CD4-positive, alpha-beta T cell (primary cell): ENCODE data around the gene TMC4. TPM values are rescaled to one million over a fixed set of nuclear protein-coding genes. Genes with fewer than 3 reads are reported as not detected.

Source experiments
- ATAC-seq: fragments of 200-7000 bp; cut with Tn5 transposase; one replicate; pipeline ENCODE4 v1.10.0; 2022; ENCODE audit warnings: mild to moderate bottlenecking; ENCODE audit not compliant: poor library complexity
- CTCF ChIA-PET: fragments of 350-600 bp; sonication (Branson Sonifier 250); formaldehyde crosslinking; loops from one replicate; lab custom pipeline; 2021; ENCODE audit warnings: antibody characterized with exemption, inconsistent platforms; lab: Charles Lee
- POLR2A ChIA-PET: fragments of 350-600 bp; sonication (Branson Sonifier 250); formaldehyde crosslinking; loops from one replicate; lab custom pipeline; 2021; ENCODE audit warnings: antibody characterized with exemption, inconsistent platforms; lab: Charles Lee
- DNase-seq, 14 experiments: peaks; one replicate each; pipeline ENCODE4 v3.0.0-alpha.2; 2013 to 2020; ENCODE audit warnings: mixed read lengths in 2 of 14
- H3K27ac ChIP-seq, 2 donors: one replicate each; pipeline versions ENCODE4 v1.5.1 to v1.7.0; 2013; ENCODE audit warnings: low read length in 2 of 2, low read depth in 1 of 2, mild to moderate bottlenecking in 1 of 2
- H3K27me3 ChIP-seq, 2 experiments: 1 replicate in 1 of 2; 2 replicates in 1 of 2; pipeline versions ENCODE4 v1.6.1 to v1.7.0; 2013; ENCODE audit warnings: low read length in 2 of 2, control low read depth in 1 of 2, mild to moderate bottlenecking in 1 of 2, moderate library complexity in 1 of 2; ENCODE audit not compliant: insufficient read depth in 2 of 2, control insufficient read depth in 1 of 2
- H3K36me3 ChIP-seq: one replicate; pipeline ENCODE4 v1.6.1; 2013; ENCODE audit warnings: low read length, control low read depth; ENCODE audit not compliant: insufficient read depth
- H3K4me1 ChIP-seq: one replicate; pipeline ENCODE4 v1.6.1; 2013; ENCODE audit warnings: low read length, control low read depth; ENCODE audit not compliant: insufficient read depth
- H3K4me3 ChIP-seq: one replicate; pipeline ENCODE4 v1.5.1; 2013; ENCODE audit warnings: mild to moderate bottlenecking, low read length, moderate library complexity
- H3K9me3 ChIP-seq, 2 experiments: 1 replicate in 1 of 2; 2 replicates in 1 of 2; pipeline versions ENCODE4 v1.6.1 to v1.7.0; 2013; ENCODE audit warnings: low read length in 2 of 2, mild to moderate bottlenecking in 2 of 2, control low read depth in 1 of 2, moderate library complexity in 1 of 2; ENCODE audit not compliant: control insufficient read depth in 1 of 2, insufficient read depth in 1 of 2
- H3K27ac Mint-ChIP-seq: one replicate; pipeline ENCODE4 v1.8.0; 2020; ENCODE audit warnings: mixed read lengths
- H3K27me3 Mint-ChIP-seq: one replicate; pipeline ENCODE4 v1.8.0; 2021; ENCODE audit warnings: mixed read lengths
- H3K36me3 Mint-ChIP-seq: one replicate; pipeline ENCODE4 v1.8.0; 2021; ENCODE audit warnings: low read depth, mixed read lengths
- H3K4me1 Mint-ChIP-seq: one replicate; pipeline ENCODE4 v1.8.0; 2021; ENCODE audit warnings: low read depth, mixed read lengths
- H3K4me3 Mint-ChIP-seq: one replicate; pipeline ENCODE4 v1.8.0; 2020; ENCODE audit warnings: mild to moderate bottlenecking, mixed read lengths
- H3K9me3 Mint-ChIP-seq: one replicate; pipeline ENCODE4 v1.8.0; 2020; ENCODE audit warnings: mixed read lengths
- intact Hi-C, 2 experiments: fragments of 100-400 bp; cut with DNase I in 1 of 2; cut with micrococcal nuclease in 1 of 2; formaldehyde crosslinking; loops; one replicate each; pipeline versions ENCODE4 v1.15.1 to v1.9.0; 2023 to 2025; cut with DNase I, micrococcal nuclease
- total RNA-seq, 174 experiments: library from RNA in 2 of 174; stranded (reverse) in 2 of 174; gene quantifications; one replicate each; pipeline ENCODE4 v1.2.3 and lab custom pipeline; 2021 to 2026
- TF ChIP-seq, protein P1 (sequence below): fragments of 200-600 bp; IDR thresholded peaks from one replicate; pipeline ENCODE4 v1.8.0; 2022; ENCODE audit warnings: antibody characterized with exemption, mild to moderate bottlenecking

Gene TMC4
- total RNA-seq, 2 experiments from 2014 or later = 0.84 to 1.5 TPM

DNA sequence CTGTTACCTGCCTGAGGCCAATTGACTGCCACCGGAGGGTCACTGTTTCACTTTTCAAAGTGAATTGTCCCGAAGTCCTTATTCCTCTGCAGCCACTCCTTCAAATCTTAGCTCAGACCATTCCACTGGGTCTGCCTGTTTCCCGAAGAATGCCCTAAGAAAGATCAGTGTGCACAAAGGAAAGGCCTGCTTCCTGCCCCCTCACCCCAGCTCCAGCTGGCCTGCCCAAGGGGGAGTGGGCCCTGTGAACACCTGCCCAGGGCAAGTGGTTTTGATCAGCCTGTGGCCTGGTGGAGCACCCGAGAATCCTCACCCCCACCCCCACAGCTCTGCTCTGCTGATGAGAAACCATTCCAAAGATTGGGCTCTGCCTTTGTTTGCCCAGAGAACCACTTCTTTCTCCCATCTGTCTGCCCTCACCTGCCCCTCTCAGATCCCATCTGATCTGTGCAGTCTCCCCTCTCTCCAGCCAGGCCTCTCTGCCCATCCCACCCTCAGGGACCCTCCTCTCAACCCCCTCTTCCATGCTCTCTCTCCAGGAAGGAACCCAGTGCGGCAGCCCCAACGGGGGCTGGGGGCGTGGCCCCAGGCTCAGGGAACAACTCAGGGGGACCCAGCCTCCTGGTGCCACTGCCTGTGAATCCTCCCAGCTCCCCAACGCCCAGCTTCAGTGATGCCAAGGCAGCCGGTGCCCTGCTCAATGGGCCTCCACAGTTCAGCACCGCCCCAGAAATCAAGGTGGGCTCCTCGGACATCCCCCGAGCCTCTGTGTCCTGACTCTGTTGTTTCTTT is 23.7 kb downstream of the TMC4 start:
- no peaks in the 10 kb centered on the region for H3K9me3 Mint-ChIP-seq
- DNase-seq (no peak), ATAC-seq (no peak)
- H3K4me1 Mint-ChIP-seq = peaks cover 15% of the 10 kb centered on the region
- intact Hi-C loops = no loop called here
- H3K9me3 ChIP-seq = no peaks in the 10 kb centered on the region
- H3K27ac ChIP-seq = no peak overlapping the region
- H3K27me3 ChIP-seq = no peaks in the 10 kb centered on the region
- peaks cover 92% of the 10 kb centered on the region for H3K36me3 ChIP-seq
- peaks cover 13% of the 10 kb centered on the region for H3K4me1 ChIP-seq
- H3K27me3 Mint-ChIP-seq = no peaks in the 10 kb centered on the region
- H3K27ac Mint-ChIP-seq = no peak overlapping the region
- H3K4me3 ChIP-seq = no peak overlapping the region
- ChIA-PET POLR2A (interaction anchor here (1.4 to 2.8 kb wide), 2 partner anchors 10 to 12 kb away, joined by 3 to 20 read pairs; partner anchors contain the start of genes CNOT3 and LENG1), CTCF (no interaction called here)
- H3K36me3 Mint-ChIP-seq = peaks cover 91% of the 10 kb centered on the region
- TF ChIP-seq, protein P1, sequence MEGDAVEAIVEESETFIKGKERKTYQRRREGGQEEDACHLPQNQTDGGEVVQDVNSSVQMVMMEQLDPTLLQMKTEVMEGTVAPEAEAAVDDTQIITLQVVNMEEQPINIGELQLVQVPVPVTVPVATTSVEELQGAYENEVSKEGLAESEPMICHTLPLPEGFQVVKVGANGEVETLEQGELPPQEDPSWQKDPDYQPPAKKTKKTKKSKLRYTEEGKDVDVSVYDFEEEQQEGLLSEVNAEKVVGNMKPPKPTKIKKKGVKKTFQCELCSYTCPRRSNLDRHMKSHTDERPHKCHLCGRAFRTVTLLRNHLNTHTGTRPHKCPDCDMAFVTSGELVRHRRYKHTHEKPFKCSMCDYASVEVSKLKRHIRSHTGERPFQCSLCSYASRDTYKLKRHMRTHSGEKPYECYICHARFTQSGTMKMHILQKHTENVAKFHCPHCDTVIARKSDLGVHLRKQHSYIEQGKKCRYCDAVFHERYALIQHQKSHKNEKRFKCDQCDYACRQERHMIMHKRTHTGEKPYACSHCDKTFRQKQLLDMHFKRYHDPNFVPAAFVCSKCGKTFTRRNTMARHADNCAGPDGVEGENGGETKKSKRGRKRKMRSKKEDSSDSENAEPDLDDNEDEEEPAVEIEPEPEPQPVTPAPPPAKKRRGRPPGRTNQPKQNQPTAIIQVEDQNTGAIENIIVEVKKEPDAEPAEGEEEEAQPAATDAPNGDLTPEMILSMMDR = no peak
- no peak overlapping the region for H3K4me3 Mint-ChIP-seq

DNA sequence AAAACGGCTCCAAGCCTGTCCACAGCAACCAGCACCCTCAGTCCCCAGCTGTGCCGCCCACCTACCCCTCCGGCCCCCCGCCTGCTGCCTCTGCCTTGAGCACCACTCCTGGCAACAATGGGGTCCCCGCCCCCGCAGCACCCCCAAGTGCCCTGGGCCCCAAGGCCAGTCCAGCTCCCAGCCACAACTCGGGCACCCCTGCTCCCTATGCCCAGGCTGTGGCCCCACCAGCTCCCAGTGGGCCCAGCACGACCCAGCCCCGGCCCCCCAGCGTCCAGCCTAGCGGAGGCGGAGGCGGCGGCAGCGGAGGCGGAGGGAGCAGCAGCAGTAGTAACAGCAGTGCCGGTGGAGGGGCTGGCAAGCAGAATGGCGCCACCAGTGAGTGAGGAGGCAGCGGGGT is 24.8 kb downstream of the TMC4 start:
- H3K27ac Mint-ChIP-seq = no peak overlapping the region
- no peaks in the 10 kb centered on the region for H3K27me3 Mint-ChIP-seq
- DNase-seq (no peak), ATAC-seq (no peak)
- TF ChIP-seq, protein P1 = no peak
- peaks cover 2% of the 10 kb centered on the region for H3K4me1 ChIP-seq
- no peak overlapping the region for H3K4me3 Mint-ChIP-seq
- H3K4me1 Mint-ChIP-seq = peaks cover 4% of the 10 kb centered on the region
- H3K9me3 ChIP-seq = no peaks in the 10 kb centered on the region
- H3K27me3 ChIP-seq = no peaks in the 10 kb centered on the region
- peaks cover 91% of the 10 kb centered on the region for H3K36me3 Mint-ChIP-seq
- CTCF ChIA-PET = no interaction called here
- intact Hi-C loops = no loop called here
- H3K27ac ChIP-seq = peak overlapping the region in 1 of 2 donors; percentile 10
- peaks cover 92% of the 10 kb centered on the region for H3K36me3 ChIP-seq
- no peak overlapping the region for H3K4me3 ChIP-seq
- POLR2A ChIA-PET = interaction anchor here (1.1 kb wide), 1 partner anchor 11 kb away, joined by 6 read pairs; the partner anchor contains the start of gene CNOT3
- no peaks in the 10 kb centered on the region for H3K9me3 Mint-ChIP-seq

DNA sequence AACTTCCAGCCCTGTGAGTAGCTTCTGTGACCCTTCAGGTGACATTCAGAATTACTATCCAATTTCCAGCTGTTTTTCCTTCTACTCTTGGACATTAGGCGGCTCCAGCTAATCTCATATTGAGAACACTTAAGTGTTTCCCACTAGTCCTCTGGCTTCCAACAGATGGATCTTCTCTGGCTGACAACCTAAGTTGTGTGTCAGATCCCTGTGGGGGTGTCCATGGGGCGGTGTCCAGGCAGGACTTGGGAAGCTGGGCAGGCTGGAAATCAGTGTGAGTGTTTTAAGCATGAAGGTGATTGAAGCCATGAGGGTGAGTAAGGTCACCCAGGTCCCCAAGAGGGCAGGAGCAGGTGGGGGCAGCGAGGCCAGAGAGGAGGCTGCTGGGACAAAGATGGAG is 25.3 kb downstream of the TMC4 start:
- Mint-ChIP-seq H3K9me3 (no peaks in the 10 kb centered on the region), H3K4me1 (peaks cover 4% of the 10 kb centered on the region), H3K27ac (no peak overlapping the region), H3K4me3 (no peak overlapping the region), H3K36me3 (peaks cover 91% of the 10 kb centered on the region), H3K27me3 (no peaks in the 10 kb centered on the region)
- TF ChIP-seq, protein P1 = no peak
- DNase-seq (no peak), ATAC-seq (no peak)
- POLR2A ChIA-PET = interaction anchor here (0.7 to 1.1 kb wide), 2 partner anchors 9 to 11 kb away, joined by 4 to 6 read pairs; partner anchors contain the start of gene CNOT3
- Histone ChIP-seq H3K27me3 (no peaks in the 10 kb centered on the region), H3K4me3 (no peak overlapping the region), H3K9me3 (no peaks in the 10 kb centered on the region), H3K27ac (no peak overlapping the region), H3K36me3 (peaks cover 93% of the 10 kb centered on the region), H3K4me1 (no peaks in the 10 kb centered on the region)
- CTCF ChIA-PET = no interaction called here
- intact Hi-C loops = no loop called here
